Suprapubic skin (tissue), 4 donors: ENCODE data around the gene EPC1.

Source experiments
- EP300 ChIP-seq: sonication (generic); formaldehyde crosslinking; IDR thresholded peaks from one replicate; pipeline ENCODE4 v1.6.1; 2017; ENCODE audit warnings: antibody characterized with exemption
- POLR2A ChIP-seq, 2 donors: fragments of 450-650 bp; IDR thresholded peaks; one replicate each; pipeline ENCODE4 v1.6.1; 2017; ENCODE audit warnings: antibody characterized with exemption in 2 of 2, mild to moderate bottlenecking in 2 of 2, moderate library complexity in 2 of 2
- POLR2AphosphoS5 ChIP-seq, 3 donors: sonication (generic); formaldehyde crosslinking; IDR thresholded peaks; one replicate each; pipeline ENCODE4 v1.6.1; 2017; ENCODE audit warnings: antibody characterized with exemption in 3 of 3
- TF ChIP-seq, protein P1 (sequence below), 2 donors: fragments of 200-600 bp in 1 of 2; fragments of 450-650 bp in 1 of 2; sonication (generic) in 1 of 2; IDR thresholded peaks; one replicate each; pipeline ENCODE4 v1.5.1; 2016 to 2019; ENCODE audit warnings: antibody characterized with exemption in 2 of 2, mild to moderate bottlenecking in 1 of 2, moderate library complexity in 1 of 2

DNA sequence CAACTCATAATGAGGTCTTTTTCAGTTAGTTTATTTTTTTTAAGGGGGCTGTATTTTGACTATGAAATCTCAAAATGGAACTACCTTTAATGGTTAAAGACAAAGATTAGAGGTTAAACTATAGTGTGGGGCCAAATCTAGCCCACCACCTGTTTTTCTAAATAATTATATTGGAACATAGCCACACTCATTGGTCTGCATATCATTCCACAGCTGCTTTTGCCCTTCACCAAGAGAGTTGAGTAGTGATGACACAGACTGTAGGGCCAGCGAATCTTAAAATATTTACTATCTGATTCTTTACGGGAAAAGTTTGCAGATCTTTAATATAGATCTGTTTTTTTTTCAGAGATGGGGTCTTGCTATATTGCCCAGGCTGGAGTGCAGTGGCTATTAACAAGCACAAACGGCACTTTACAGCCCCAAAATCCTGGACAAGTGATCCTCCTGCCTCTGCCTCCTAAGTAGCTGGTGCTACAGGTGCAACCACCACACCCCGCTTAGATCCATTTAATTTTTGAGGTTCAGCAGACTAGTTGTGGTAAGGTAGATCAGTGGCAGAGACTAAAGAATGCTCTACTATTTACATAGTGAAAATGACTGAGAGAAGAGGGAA lies 25.8 kb downstream of the EPC1 start:
- TF ChIP-seq POLR2A (IDR thresholded peaks at IDR 0.05) (no peak), EP300 (no peak), POLR2AphosphoS5 (IDR thresholded peaks at IDR 0.05) (no peak)
- TF ChIP-seq, protein P1, sequence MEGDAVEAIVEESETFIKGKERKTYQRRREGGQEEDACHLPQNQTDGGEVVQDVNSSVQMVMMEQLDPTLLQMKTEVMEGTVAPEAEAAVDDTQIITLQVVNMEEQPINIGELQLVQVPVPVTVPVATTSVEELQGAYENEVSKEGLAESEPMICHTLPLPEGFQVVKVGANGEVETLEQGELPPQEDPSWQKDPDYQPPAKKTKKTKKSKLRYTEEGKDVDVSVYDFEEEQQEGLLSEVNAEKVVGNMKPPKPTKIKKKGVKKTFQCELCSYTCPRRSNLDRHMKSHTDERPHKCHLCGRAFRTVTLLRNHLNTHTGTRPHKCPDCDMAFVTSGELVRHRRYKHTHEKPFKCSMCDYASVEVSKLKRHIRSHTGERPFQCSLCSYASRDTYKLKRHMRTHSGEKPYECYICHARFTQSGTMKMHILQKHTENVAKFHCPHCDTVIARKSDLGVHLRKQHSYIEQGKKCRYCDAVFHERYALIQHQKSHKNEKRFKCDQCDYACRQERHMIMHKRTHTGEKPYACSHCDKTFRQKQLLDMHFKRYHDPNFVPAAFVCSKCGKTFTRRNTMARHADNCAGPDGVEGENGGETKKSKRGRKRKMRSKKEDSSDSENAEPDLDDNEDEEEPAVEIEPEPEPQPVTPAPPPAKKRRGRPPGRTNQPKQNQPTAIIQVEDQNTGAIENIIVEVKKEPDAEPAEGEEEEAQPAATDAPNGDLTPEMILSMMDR (IDR thresholded peaks at IDR 0.05), result no peak
